Suppressor macrophage (primary cell): ENCODE data around the gene SMCO3.
A peak's percentile ranks its signal among the peaks of the same experiment; 100 is the strongest.

Experiments
- DNase-seq, 4 experiments: peaks; one replicate each; pipeline ENCODE4 v3.0.0-alpha.2; 2020 to 2022
- total RNA-seq, 17 experiments: gene quantifications; one replicate each; lab custom pipeline; 2026; ENCODE audit warnings: mixed read lengths in 6 of 17, inconsistent platforms in 3 of 17; lab: John Stamatoyannopoulos, UW

SMCO3 gene
- total RNA-seq: 0 to 0.88 (median 0) reads per million in 17 experiments

DNA sequence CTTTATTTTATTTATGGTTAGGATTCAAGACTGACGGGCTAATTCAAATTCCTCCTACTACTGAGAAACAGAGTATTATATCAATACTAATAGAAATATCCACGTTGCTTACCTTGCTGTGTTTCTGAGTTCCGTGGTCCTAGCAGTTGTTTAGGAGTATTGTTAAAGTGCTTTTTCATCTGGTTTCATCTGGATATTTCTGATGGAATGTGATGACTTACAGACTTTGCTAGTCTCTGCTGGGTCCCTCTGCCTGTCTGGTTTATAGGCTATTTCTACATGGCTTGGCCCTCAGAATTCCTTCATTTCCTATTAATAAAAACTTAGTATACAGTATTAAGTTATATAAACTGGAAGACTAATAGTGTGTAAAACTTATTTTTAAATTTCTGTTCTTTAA, at the start of gene SMCO3:
TSS of gene SMCO3 (minus strand) at position 169 of the 400 bp plus-strand sequence. CDS start 7,502 bp downstream, outside the sequence.
- no peak for DNase-seq

GRCh38 chr12:14860490-14860889, 46.5 kb upstream of the SMCO3 start:
- DNase-seq: no peak

DNA sequence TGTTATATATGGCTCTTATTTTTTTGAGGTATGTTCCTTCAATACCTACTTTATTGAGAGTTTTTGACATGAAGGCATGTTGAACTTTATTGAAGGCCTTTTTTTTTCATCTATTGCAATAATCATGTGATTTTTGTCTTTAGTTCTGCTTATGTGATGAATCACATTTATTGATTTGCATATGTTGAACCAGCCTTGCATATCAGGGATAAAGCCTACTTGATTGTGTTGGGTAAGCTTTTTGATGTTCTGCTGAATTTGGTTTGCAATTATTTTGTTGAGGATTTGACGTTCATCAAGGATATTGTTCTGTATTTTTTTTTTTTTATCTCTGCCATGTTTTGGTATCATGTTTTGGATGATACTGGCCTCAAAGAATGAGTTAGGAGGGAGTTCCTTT, 44.5 kb upstream of the SMCO3 start:
- no peak for DNase-seq

DNA sequence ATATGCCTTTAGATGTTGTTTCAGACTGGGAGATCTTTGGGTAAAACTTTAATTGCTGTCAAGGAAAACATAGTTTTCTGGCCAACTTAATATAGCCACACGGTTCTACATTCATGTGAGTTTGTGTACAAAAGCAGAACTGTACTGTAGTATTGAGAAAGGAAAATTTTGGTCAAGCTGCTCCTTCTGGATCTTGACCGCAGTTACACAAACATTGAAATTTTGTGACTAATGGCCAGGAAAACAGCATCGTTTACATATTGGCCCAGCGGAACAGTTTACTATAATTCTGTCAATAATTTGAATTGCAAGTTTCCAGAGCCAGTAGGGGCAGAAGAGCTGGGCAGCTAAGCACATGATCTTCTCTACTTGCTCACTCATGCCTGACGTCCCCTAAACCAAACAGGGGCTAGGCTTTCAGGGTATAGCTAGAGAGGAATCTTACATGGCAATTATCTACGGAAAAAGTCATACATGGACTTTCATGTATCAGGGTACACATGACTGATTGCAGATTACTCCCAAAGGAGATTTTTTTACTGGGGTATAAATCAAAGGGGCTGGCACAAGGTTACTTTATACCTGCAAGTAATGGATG, 40.7 kb upstream of the SMCO3 start:
- no peak for DNase-seq

DNA sequence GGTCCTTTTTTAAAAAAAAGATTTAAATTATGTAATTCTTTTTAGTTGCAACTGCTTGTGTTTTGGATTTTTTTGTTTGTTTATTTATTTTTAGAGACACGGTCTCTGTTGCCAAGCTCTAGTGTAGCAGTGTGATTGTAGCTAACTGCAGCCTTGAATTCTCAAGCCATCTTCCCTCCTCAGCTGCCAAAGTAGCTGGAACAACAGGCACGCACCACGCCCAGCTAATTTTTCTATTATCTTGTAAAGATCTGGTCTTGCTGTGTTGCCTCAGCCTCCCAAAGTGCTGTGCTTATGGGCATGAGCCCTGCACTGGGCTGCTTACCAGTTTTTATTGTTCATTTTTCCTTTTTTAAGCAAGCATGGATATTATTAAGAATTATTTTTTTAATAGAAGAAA, 40.0 kb upstream of the SMCO3 start:
- DNase-seq: no peak

- DNase-seq: no peak
Observed at GRCh38 chr12:14852880-14853279, 38.9 kb upstream of the SMCO3 start.

DNA sequence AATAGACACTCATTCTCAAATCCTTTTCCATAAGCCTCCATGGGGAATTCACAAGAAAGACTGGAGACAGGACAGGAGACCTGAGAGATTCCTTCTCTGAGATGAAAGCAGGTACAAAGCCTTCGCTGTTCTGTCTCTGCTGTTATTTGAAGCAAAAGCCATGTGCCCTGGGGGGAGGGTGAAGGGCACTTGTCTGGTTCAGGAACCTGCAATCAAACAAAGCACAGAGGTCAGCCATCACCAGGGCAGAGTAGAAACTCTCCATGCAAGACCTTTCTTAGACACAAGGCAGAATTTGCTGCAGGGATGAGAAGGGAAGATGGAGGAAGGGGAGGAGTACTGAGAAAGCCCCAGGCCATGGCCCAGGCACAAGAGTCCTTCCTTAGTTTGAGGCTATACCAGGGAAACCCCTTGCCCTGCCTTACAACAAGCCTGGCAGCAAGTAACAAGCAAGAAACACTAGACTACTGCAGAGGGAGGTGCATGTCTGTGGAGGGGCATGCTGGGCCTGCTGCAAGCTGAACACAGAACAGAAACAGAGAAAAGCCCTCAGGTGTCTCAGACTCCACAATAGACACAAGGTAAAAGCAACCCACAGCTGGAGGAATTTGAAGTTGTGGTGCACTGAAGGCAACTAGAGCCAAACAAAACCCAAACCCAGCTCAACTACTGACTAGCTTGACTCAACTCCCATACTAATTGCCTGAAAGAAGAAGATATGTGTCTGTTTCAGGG, 37.1 kb upstream of the SMCO3 start:
- DNase-seq: no peak

DNA sequence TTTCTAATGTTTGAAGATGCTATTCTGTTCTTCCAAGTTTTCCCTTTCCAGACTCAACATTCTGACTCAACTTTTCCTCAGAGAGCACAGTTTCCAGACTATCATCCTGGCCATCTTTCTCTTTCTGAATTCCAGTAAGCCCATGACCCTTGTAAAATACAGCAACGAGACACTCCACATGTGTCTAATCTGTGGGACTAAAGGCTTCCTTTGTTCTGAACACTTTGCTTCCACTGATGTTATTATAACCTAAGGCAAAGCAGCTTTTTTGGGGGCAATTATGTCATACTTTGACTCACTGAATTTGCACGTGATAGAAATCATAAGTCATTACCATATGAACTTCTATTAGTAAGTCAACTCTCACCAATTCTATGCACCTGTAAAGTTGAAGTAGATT, 35.7 kb upstream of the SMCO3 start:
- DNase-seq: no peak

DNA sequence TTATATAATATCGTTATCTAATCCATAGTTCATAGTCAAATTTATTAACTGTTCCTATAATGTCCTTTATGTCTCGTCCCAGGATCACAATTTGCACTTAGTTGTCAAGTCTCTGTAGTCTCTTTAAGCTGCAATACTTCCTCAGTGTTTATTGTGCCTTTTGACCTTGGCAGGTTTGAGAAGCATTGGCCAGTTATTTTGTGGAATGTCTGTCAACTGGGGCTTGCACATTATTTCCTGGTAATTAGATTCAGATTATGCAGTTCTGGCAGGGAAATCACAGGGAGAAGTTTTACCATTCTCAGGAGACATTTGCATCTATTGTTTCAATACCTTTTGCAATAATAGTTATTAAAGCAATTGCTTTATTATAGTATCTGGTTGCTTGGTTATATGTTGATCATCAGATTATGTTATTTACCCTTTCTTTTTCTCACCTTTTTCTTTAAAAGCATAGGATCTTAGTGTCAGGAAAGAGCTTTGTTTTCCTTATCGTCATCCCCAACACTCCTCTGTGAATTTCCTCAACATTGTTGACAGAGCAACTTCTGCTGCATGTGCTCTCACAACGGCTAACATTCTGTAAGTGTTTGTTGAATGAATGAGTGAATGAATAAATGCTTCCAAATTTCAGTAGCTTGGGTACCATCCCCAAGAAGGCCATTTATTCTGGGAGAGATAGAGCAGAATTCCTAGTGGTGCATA, 33.0 kb upstream of the SMCO3 start:
- no peak for DNase-seq

GRCh38 chr12:14846042-14846587, 32.1 kb upstream of the SMCO3 start:
- DNase-seq: peak; percentile 37 to 69 (median 57)

DNA sequence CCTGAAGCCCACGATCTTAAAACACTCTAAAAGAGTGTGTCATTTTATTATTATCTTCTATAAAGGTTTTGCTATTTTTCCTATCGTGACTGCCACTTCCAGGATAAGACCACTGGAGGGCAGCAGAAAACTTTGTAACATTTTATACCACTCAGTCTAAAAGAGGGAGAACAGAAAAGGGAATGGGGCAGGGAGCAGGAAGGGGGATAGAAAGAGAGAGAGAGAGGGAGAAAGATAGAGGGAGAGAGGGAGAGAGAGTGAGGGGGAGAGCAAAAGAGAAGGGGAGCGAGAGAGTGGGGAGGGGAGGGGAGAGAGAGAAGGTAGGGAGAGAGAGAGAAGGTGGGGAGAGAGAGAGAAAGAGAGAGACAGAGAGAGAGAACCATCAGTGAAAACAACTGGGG, 31.4 kb upstream of the SMCO3 start:
- DNase-seq: peak; percentile 59 to 80 (median 72)

DNA sequence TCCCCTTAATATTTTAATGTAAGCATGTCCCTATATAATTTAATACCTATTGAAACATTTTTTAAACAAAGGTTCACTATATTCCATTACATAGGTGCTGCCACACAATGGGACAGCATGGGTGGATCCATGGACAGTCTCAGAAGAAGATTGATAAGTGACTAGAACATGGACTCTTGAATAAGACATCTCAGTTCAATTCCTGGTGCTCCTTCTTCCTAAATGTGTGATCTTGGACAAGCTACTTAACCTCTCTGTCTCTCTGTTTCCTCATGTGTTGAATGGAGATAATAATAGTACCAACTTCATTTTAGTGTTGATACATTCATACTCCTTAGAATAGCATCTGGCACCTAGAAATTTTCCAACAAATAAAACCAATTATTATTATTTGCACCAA, 30.4 kb upstream of the SMCO3 start:
- no peak for DNase-seq

- DNase-seq: no peak
Observed at GRCh38 chr12:14843425-14843887, 29.5 kb upstream of the SMCO3 start, which contains the start of gene ART4. Gene ART4, minus strand, starts transcription at chr12:14843526. Its CDS starts 413 bp downstream, at chr12:14843113.

DNA sequence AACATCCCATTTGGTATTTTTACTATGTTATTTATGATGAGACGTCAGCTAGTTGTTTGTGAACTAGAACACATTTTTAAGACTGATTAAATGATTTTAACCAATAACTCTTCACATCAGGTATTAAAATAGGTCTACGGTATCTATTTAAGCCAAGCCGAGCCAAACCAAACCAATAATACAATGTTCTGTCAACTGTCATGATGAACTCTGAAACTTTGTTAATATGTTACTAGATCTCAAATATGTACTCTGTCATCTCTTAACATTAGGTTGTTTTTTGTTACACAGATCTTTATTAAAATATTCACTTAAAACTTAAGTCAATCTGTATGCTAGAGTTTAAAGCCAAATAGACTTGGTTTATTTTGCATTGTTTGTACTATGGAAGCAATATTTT, 28.3 kb upstream of the SMCO3 start:
- no peak for DNase-seq

DNA sequence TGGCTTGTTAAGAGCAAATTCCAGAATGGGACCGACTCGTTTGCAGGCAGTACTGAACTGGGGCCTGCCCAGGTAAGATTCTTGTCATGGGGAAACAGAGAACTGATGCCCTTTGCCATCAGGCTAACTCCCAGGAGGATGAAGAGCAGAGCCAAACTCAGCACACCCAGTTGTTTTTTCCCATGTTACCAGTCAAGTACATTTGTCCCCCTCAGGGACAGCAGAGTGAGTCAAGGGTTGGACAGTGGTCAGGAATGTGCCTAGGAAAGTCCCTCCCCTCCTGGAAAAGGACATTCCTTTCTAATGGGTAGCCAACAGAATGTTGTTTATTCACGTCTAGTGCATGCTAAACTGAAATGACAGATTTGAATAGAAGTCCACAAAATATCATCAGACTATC, 27.8 kb upstream of the SMCO3 start:
- no peak for DNase-seq

- no peak for DNase-seq
Observed at GRCh38 chr12:14840616-14841015, 26.6 kb upstream of the SMCO3 start.

- no peak for DNase-seq
Observed at GRCh38 chr12:14839262-14839661, 25.3 kb upstream of the SMCO3 start.

DNA sequence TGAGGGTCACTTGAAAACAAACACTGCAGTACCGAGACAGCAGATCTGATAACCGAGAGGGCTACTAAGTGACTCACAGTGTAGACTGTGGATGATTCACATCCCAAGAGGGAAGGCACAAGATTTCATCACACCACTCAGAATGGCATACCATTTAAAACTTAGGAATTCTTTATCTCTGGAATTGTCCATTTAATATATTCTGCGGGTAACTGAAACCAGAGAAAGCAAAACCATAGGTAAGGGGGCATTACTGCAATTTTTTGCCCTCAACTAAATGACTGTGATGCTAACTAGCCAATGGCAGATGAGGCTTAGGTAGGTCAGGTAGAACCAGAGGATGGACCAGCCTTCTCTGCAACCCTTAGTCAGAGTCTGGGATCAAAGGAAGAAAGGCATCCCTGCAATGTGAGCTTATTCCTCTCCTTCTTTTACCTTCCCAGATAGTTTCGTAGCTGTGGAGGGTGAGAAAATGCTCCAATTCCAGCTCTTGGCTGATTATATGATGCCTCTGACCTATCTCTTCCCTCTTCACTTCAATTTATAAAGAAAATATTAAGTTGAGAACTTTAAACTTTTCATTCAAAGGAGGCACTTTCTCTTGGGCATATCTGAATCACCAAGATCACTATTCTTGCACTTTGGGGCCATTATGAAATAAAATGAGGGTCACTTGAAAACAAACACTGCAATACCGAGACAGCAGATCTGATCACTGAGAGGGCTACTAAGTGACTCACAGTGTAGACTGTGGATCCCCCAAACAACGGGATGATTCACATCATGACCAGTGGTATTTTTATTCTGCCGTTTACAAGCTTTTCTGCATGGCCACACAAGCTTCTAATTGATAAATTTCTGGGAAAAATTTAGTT, 22.6 kb upstream of the SMCO3 start:
- DNase-seq: peak; percentile 5 to 40 (median 20)

GRCh38 chr12:14834509-14834908, 20.5 kb upstream of the SMCO3 start:
- no peak for DNase-seq

- no peak for DNase-seq
Observed at GRCh38 chr12:14833952-14834351, 20.0 kb upstream of the SMCO3 start.

- DNase-seq: no peak
Observed at GRCh38 chr12:14833336-14833735, 19.4 kb upstream of the SMCO3 start.

GRCh38 chr12:14828892-14829291, 14.9 kb upstream of the SMCO3 start:
- DNase-seq: peak in 2 of 4 experiments; percentile 8 to 12
